Spleen (tissue), 7 donors: ENCODE data around the gene SNRPA.

ENCODE experiments used
- CTCF ChIP-seq, 11 experiments: fragments of 200-600 bp in 7 of 11; fragments of 450-650 bp in 4 of 11; sonication (generic) in 4 of 11; IDR thresholded peaks in 8 of 11; conservative IDR thresholded peaks in 3 of 11; 1 replicate in 7 of 11; 2 replicates in 4 of 11; pipeline versions ENCODE4 v1.4.0 to v1.8.0; 2016 to 2021; ENCODE audit warnings: antibody characterized with exemption in 11 of 11, inconsistent platforms in 4 of 11, mild to moderate bottlenecking in 1 of 11
- POLR2A ChIP-seq, 3 donors: fragments of 450-650 bp; IDR thresholded peaks; one replicate each; pipeline ENCODE4 v1.5.1; 2017; ENCODE audit warnings: antibody characterized with exemption in 3 of 3, mild to moderate bottlenecking in 1 of 3
- donor health status: DM: no; HTN: no; CAD: no; lungs with moderate emphysema.
- donor health status: DM: no; HTN: no; CAD: no.
- donor health status: DM: no; HTN: no; CAD: no.

- no peak for TF ChIP-seq CTCF (IDR thresholded peaks at IDR 0.05 in 8 of 11, conservative IDR thresholded peaks at IDR 0.05 in 3 of 11)
- TF ChIP-seq POLR2A (IDR thresholded peaks at IDR 0.05): no peak
Measured at GRCh38 chr19:40799558-40800338, 48.7 kb downstream of the SNRPA start.
